IPS-NIHi7 (cell line): ENCODE results near the gene ARFGEF2.
"Not testable (repeated sequence)": the region's sequence is repeated elsewhere in the genome, so short reads cannot be mapped to it uniquely, and the experiment has no call there.

ENCODE experiments used
- DNase-seq: peaks from one replicate; pipeline ENCODE4 v3.0.0; 2012; ENCODE audit warnings: mixed read lengths; ENCODE audit errors: extremely low spot score

ARFGEF2 gene

DNA sequence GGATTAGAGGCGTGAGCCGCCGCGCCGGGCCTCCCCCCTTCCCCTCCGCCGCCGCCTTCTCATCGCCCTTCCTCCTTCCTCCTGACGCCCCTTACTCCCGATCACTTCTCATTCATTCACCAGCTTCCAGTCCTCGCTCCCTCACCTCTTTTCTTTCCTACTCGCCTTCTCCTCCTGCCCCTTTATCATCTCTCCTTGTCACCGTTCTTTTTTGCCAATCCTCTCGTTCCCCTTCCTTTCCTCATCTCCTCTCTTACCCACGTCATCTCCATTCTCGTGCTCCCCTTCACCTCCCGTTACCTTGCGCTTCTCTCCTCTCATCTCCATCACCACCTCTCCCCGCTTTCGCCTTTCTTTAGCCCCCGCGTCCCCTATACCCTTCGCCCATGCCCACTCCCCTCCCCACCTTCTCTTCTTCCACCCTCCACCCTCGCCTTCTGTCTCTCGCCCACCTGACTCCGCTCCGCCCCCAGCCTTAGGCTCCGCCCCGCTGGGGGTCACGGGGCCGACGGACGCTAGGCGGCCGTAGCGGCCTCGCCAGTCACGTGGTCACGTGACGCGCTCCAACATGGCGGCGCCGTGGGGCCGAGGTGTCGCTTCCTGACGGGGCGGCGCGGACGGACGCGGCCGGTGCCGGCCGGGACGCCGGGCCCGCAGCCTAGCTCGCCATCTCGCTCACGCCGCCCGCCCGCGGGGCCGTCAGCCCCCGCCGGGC lies at the start of gene ARFGEF2:
Gene ARFGEF2, plus strand, starts transcription at position 544 of the 715 bp plus-strand sequence. CDS start 179 bp downstream, outside the sequence.
- peak; percentile 99 for DNase-seq

DNA sequence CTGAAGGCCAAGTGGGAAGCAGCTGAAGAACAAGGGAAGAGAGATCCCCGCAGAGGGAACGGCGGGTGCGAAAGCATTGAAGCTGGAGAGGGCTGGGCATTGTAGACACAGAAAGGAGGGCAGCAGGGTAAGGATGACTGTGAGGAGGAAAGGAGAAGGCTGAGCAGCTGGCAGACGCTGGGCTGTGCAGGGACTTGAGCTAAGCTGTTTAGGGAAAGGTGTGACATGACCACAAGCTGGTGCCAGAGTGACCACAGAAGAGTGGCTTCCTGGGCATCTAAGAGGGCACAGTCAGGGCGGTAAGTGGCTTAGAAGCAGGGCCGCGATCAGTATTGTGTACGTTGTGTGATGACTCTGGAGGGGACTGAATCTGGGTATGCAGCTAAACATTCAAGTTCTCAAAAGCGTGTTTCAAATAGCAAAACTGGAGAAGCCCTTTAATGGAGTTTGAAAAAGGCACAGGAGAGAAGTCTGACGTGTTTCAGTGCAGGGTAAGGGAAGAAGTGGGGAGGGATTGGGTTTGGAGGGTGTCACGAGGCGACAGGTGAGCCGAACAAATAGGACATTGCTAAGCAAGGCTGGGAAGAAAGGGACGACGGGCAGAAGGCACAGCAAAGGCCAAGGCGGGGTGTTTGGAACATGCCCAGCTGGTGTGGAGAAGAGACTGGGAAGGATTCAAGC lies 46.1 kb upstream of the ARFGEF2 start:
- no peak for DNase-seq

DNA sequence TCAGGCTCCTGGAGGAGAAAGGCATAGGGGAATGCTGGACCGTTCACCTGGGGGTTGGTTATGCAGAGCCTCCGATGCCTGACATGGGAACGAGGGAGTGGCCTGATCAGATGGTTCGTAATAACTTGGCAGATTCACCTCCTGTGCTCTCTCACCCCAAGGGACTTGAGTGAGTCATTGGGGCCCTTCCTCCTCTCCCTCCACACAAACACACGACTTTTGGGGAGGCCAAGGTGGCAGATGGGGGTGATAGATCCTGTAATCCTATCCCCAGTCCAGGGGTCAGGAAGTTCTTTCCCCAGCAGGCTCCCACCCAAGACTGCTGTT lies 45.6 kb upstream of the ARFGEF2 start:
- DNase-seq: no peak

DNA sequence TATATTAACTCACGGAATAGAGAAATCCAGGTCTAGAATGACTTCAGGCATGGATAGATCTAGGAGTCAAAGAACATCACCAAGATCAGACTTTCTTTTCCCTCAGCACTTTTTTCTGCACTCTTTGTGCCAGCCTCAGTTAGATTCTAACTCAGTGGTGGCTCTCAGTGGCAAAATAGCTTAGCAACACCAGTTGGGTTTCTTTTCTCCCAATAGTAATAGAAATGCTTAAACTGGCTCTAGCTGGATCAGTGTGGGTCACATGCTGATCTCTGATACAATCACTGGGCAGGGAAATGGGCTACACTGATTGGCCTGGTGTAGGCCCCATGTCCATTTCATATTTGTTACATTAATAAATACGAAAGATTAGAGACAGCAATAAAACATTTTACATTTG lies 44.2 kb upstream of the ARFGEF2 start:
- peak; percentile 38 for DNase-seq

DNA sequence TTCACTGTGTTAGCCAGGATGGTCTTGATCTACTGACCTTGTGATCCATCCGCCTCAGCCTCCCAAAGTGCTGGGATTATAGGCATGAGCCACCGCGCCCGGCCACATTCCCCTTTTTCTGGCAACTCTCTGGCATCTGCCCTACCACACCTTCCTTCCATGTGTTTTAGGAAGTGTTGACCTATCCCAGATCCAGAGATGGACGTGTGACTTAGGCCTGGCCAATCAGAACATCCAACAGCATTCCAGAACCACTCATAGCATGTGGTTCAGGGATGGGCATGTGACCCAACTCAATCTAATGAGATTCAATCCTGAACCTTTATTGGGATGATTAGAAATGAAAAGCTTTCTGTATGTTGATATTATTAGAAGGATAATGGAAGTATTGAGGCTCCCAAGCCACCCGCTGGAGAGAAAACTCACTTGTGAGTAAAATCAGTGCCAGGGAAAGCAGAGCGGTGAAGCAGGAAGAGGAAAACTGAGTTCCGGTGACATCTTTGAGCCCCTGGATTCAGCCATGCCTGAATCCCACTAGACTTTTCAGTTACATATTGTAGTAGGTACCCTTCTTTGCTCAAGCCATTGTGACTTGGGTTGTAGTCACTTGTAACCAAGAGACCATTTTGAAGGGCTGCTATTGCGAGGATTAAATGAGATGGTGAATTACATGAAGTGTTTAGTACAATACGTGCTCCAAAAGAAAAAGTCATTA lies 42.8 kb upstream of the ARFGEF2 start:
- no peak for DNase-seq

DNA sequence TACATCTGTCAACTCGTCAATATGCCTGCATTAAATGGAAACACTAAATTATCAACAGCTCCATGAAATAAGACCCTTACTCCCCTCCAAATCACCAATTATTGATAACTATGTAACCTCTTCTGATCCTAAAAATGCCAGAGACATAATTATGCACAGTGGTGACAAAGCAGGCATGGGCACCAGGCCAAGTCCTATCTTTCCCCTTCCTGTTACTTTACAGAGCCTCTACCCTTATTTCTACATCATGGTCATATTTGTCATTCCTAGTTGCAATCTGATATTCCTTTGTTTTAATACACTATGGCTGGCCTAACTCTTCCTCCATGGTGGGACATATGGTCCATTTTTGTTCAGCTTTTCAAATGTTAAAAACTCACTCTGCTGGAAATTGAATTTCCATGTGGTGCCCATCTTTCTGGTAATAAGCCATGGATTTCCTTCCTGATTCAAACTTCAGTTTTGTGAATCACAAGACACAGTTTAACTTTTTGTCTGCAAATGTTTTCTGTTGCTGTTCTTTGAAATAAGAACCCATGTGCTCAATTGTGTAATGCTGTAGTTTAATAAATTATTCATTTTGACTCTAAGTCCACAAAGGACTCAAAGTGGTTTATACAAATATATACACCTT lies 41.8 kb upstream of the ARFGEF2 start:
- no peak for DNase-seq

DNA sequence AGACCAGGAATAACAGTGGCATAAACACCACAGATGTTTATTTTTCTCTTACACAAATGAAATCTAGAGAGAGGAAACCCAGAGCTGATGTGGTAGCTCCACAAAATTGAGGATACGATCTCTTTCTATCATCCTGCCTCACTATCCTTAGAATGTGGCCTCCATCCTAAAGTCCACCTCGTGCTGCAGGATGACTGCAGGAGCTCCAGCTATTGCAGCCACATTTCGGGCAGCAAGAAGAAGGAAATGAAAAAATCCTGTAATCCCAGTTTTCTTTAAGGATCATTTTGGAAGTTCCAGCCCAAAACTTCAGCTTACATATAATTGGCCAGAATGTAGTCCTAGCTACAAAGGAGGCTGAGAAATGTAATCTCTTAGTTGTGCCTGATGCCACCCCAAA lies 41.2 kb upstream of the ARFGEF2 start:
- no peak for DNase-seq

DNA sequence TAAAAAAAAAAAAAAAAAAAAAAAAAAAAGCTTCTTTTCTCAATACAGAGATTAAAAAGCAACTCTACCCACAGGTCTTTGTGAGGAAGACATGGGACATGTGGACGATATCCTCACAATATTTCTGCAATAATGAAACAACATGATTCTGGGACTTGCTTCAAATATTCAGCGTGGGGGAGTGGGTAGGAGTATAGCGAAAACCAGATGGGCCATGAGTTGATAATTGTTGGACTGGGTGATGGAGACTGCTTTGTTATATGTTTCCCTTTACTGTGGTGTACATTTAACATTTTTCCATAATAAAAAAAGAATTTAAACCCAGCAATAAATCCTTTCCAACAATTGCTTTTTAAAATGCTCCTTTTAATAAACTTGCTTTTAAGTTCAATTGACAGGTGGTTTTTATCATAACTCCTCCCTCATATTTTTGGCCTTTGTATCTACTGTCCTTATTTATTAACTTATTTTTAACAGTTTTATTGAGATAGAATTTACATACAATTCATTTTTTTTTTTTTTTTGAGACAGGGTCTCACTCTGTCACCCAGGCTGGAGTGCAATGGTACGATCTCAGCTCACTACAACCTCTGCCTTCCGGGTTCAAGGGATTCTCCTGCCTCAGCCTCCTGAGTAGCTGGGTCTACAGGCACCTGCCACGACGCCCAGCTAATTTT lies 40.4 kb upstream of the ARFGEF2 start:
- DNase-seq: no peak

DNA sequence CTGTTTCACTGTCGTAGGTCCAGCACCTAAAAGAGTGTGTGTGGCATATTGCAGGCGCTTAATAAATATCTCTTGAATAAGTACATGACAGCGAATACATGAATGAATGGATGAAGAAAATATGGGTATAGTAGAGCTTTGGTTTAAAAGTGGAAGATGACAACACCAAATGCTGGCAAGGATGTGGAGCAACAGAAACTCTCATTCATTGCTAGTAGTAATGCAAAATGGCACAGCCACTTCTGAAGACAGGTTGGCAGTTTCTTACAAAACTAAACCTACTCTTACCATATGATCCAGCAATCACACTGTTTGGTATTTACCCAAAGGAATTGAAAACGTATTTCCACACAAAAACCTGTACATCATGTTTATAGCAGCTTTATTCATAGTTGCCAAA lies 36.3 kb upstream of the ARFGEF2 start:
- no peak for DNase-seq

DNA sequence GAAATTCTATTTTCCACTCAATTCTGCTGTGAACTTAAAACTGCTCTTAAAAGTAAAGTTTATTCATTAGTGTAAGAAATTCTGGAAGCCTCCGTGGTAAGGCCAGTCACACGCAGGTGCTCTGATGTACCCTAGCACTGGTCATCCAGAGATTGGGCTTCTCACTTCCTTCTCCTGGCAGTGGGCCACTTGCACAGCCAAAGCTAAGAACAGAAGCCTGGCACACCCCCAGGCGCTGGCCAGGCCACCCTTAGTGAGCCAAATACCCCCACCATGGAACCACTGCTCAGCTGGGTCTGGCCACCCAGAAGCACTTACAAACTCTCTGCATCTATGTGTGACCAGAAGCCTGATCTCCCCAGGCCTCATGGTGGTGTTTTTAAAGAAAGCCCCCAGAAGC lies 35.3 kb upstream of the ARFGEF2 start:
- no peak for DNase-seq

DNA sequence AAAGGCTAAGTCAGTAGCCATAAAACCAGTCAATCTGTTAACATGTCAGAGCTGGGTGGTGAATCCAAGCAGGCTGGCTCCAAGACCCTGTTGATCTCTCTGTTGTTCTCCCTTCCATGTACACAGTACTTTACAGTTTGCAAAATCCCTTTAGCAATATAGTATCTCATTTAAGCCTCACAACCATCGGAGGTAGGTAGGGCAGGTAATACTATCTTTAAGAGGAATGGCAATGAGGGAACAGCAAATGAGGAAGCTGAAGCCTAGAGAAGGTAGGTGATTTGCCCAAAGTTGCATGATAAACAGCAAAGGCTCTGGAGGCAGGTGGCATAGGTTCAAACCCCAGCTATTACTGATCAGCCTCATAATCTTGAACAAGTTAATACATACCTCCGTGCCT lies 34.7 kb upstream of the ARFGEF2 start:
- DNase-seq: no peak

DNA sequence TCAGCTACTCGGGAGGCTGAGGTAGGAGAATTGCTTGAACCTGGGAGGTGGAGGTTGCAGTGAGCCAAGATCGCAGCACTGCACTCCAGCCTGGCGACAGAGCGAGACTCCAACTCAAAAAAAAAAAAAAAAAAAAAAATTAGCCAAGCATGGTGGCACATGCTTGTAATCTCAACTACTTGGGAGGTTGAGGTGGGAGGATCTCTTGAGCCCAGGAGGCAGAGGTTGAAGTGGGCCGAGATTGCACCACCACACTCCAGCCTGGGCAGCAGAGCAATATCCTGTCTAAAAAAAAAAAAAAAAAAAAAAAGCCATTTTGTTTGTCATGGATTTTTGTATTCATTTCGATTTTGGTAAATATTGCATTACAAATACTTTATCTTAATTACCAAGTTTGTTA lies 33.0 kb upstream of the ARFGEF2 start:
- DNase-seq: not testable (repeated sequence)

DNA sequence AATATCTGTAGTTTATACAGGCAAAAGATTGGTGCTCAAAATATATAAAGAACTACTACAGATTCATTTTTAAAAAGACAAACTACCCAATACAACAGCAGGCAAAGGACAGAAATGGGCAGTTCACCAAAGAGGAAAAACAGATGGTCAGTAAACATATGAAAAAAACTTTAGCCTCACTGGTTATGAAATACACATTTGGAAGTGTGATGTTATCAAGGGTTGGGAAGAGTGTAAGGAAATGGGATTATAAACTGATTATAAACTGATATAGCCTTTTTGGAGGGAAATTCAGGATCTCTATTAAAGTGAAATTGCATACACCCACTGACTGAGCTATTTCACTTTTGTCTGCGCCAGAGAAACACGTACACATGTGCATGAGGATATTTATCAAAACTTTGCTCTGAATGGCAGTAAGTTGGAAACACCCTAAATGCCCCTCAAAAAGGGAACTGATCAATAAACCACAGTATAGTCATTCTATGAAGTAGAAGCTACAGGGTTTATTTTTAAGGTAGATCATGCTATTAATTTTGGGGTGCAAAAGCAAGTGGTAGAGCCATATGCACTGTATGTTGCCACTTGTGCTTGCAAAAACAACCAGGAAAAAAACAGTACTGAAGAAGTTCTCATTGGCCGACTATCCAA lies 32.2 kb upstream of the ARFGEF2 start:
- no peak for DNase-seq

DNA sequence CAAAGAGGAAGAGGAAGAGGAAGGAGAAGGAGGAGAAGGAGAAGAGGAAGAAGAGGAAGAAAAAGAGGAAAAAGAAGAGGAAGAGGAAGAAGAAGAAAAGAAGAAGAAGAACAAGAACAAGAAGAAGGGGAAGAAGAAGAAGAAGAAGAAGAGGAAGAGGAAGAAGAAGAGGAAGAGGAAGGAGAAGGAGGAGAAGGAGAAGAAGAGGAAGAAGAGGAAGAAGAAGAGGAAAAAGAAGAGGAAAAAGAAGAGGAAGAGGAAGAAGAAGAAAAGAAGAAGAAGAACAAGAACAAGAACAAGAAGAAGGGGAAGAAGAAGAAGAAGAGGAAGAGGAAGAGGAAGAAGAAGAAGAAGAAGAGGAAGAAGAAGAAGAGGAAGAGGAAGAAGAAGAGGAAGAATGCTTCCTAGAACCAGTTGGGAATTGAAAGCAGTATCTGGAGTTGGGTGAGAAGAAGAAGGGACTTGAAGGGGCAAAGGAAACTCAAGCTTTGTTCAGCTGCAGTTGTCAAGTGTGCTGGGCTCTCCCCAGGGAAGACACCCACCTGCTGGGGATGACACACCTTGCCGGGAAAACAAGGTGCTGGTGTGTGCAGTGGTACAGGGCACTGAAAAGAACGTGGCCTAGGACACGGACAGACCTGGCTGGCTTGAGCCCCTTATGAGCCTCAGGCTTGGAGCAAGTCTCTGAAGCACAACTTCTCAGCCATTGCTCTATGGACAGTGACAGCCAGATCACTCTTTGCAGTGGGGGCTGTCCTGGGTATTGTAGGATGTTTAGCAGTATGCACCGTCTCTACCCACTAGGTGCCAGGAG lies 30.1 kb upstream of the ARFGEF2 start:
- DNase-seq: no peak

DNA sequence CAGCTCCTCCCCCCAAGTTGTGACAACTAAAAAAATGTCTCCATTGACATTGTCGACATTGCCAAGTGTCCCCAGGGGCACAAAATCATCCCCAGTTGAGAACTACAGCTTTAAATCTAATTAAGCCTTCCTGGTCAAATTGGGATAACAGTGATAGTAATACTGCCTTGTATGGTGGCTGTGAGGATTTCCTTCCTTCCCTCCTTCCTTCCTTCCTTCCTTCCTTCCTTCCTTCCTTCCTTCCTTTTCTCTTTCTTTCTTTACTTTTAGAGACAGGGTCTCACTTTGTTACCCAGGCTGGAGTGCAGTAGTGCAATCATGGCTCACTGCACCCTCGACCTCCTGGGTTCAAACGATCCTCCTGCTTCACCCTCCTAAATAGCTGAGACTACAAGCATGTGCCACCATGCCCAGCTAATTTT lies 29.5 kb upstream of the ARFGEF2 start:
- no peak for DNase-seq

DNA sequence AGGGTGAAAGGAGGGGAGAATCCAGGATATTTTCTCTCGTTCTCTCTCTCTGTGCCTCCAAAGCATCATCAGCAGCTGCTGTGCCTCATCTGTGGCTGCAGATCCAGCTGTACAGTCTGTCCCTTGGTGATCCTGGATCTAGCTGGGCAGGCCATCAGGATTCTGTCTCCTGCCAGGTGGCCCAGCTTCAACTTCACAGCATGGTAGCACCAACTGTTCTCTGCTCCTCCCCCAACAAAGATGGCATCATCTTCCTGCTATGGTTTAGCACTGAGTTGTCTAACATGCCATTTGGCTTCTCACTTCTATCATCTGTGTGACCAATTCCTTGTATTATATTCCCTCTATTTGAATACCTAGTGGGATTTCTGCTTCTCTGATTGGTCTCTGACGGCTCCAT lies 28.6 kb upstream of the ARFGEF2 start:
- no peak for DNase-seq

DNA sequence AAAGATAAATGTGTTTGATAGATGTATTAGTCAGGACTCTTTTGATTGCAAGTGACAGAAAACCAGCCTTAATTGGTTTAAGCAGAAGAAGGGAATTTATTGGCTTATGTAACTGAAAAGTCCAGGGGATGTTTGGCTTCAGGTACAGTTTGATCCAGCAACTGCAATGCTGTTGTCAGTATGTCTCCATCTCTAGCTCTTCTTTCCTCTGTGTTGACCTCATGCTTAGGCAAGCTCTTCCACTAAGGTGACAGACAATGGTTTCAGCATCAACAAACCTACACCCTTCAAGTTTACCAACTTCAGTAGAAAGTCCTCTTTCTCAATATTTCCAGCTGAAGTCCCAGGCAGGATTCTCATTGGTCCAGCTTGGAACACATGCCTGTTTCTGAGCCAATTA lies 28.1 kb upstream of the ARFGEF2 start:
- DNase-seq: no peak

DNA sequence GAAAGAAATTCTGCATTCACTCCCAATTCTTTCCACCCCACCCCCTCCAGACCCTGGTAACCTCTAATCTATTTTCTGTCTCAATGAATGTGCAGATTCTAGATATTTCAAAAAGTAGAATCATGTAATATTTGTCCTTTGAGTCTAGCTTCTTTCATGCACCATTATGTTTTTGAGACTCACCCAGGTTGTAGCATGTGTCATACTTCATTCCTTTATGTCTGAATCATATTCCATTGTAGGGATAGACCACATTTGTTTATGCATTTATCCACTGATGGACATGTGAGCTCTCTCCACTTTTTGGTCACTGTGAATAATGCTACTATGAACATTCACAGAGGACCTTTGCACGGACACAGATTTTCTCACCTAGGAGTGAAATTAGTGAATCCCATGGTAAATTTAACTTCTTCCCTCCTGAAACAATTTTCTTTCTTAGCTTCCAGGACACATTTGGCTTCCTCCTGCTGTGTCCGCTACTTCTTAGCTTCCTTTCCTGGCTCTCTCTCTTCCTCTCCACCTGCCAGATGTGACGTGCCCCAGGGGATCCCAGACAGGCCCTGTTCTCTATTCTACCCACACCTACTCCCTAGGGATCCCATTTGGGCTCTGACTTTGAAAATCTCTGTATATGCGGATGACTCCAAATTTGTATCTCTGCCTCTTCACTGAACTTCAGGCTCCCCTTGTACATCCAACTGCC lies 24.1 kb upstream of the ARFGEF2 start:
- DNase-seq: no peak

DNA sequence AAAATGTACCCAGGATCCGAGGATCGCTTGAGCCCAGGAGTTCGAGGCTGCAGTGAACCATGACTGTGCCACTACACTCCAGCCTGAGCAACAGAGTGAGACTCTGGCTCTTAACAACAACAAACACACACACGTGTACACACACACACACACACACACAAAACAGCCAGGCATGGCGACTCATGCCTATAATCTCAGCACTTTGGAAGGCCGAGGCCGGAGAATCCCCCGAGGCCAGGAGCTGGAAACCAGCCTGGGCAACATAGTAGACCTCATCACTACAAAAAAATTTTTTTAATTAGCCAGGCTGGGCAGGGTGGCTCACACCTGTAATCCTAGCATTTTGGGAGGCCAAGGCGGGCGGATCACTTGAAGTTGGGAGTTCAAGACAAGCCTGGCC lies 23.3 kb upstream of the ARFGEF2 start:
- DNase-seq: no peak
